ENCODE measurements around the gene TEAD1.

TEAD1 gene

DNA sequence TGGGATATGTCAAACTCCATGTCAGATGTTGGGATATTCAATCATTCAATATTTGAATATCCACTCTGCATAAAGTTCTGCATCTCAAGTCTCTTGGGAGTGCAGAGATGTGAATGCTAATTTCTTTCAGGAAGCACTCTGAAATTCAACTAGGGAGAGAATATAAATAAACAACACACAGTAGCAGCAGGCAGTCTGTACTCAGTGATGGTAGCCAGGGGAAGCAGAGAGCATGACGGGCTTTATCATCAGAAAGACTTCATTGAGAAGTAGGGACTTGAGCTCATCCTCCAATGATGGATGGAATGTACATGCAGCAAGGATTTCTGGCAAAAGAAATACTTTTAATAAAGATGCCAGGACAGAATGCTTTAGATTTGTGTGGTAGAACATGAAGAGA lies 9.8 kb upstream of the TEAD1 start:
- TF ChIP-seq CTCF (conservative IDR thresholded peaks at IDR 0.05; ENCODE audit: low read length): no peak
- H3K4me3 ChIP-seq (ENCODE audit: low read length): no peak overlapping the region
- no peak for DNase-seq (ENCODE audit: low read depth)

DNA sequence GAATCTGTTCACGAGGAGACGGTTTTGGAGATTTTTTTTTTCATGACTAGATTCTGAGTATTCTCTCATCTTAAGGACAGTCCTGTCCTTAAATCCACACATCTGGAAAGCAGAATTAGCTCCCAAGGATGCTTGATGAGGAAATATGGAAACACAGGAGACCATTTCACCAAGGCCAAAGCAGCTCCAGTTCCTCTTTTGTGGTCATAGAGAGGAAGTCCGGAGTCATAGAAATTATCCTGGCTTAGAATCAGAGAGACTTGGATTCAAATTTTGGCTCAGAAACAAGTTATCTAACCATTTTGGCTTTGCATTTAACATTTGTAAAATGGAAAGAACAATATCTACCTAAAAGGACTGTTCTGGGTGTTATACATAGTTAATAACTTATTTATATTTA lies 7.3 kb upstream of the TEAD1 start:
- H3K4me3 ChIP-seq (ENCODE audit: low read length): no peak overlapping the region
- DNase-seq (ENCODE audit: low read depth): no peak
- no peak for TF ChIP-seq CTCF (conservative IDR thresholded peaks at IDR 0.05; ENCODE audit: low read length)

GRCh38 chr11:12667646-12668045 lies 6.6 kb upstream of the TEAD1 start:
- DNase-seq (ENCODE audit: low read depth): no peak
- H3K4me3 ChIP-seq (ENCODE audit: low read length): no peak overlapping the region
- TF ChIP-seq CTCF (conservative IDR thresholded peaks at IDR 0.05; ENCODE audit: low read length): no peak

- no peak overlapping the region for H3K4me3 ChIP-seq (ENCODE audit: low read length)
- TF ChIP-seq CTCF (conservative IDR thresholded peaks at IDR 0.05; ENCODE audit: low read length): no peak
These were observed 6.1 kb upstream of the TEAD1 start for GRCh38 chr11:12668166-12668565.

GRCh38 chr11:12669930-12670329 lies 4.3 kb upstream of the TEAD1 start:
- no peak for TF ChIP-seq CTCF (conservative IDR thresholded peaks at IDR 0.05; ENCODE audit: low read length)
- no peak overlapping the region for H3K4me3 ChIP-seq (ENCODE audit: low read length)
- DNase-seq (ENCODE audit: low read depth): no peak

More at GRCh38 chr11:12668166-12668565, 6.1 kb upstream of the TEAD1 start:
- DNase-seq (ENCODE audit: low read depth): no peak

GRCh38 chr11:12671370-12671769 lies 2.9 kb upstream of the TEAD1 start:
- H3K4me3 ChIP-seq (ENCODE audit: low read length): no peak overlapping the region
- no peak for DNase-seq (ENCODE audit: low read depth)
- no peak for TF ChIP-seq CTCF (conservative IDR thresholded peaks at IDR 0.05; ENCODE audit: low read length)

DNA sequence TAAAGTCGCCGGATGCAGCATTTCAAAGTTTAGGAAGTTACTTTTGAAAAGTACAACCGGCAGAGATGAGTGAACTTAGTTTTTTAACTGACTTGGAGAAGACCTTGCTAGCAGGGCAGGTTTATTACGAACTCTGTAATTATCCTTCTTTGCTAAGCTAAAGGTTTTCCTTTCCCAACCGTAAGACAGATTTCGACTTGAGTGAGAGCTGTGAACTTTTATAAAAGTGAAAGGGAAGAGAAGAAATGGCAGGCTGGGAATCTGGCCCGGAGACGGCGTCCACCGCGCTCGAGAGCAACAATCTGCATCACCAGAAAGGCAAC lies 659 bp upstream of the TEAD1 start:
- peak overlapping the region; percentile 76 for H3K4me3 ChIP-seq (ENCODE audit: low read length)
- DNase-seq (ENCODE audit: low read depth): no peak
- TF ChIP-seq CTCF (conservative IDR thresholded peaks at IDR 0.05; ENCODE audit: low read length): no peak

Data from AG10803 (cell line).